BE2C (cell line): ENCODE data around the gene RTN4R.

Experiments
- DNase-seq: peaks from one replicate; pipeline ENCODE4 v3.0.0-alpha.2; 2020
- H3K27me3 ChIP-seq: fragments of 250-450 bp; sonication (Bioruptor Pico); 2 replicates; pipeline ENCODE4 v1.5.1; 2020; ENCODE audit warnings: mild to moderate bottlenecking
- H3K36me3 ChIP-seq: fragments of 250-450 bp; sonication (Bioruptor Pico); 2 replicates; pipeline ENCODE4 v1.5.1; 2020; ENCODE audit warnings: mild to moderate bottlenecking
- H3K4me1 ChIP-seq: fragments of 250-450 bp; sonication (Bioruptor Pico); 2 replicates; pipeline ENCODE4 v1.5.1; 2020
- H3K4me3 ChIP-seq: 2 replicates; pipeline ENCODE4 v1.5.1; 2011; ENCODE audit warnings: low read depth, low read length
- H3K9me3 ChIP-seq: fragments of 250-450 bp; sonication (Bioruptor Pico); 2 replicates; pipeline ENCODE4 v1.5.1; 2020
- TF ChIP-seq, protein P1 (sequence below): IDR thresholded peaks from 2 replicates; pipeline ENCODE4 v1.5.1; 2012; ENCODE audit warnings: mild to moderate bottlenecking, low read depth, low read length

Gene RTN4R

GRCh38 chr22:20243176-20243536 lies 25.0 kb downstream of the RTN4R start:
- Histone ChIP-seq H3K4me1 (peaks cover 63% of the 10 kb centered on the region), H3K36me3 (no peaks in the 10 kb centered on the region; the same call in 1 of the 2 replicates), H3K9me3 (no peaks in the 10 kb centered on the region), H3K4me3 (no peak overlapping the region; the same call in 1 of the 2 replicates), H3K27me3 (no peaks in the 10 kb centered on the region)
- no peak for DNase-seq
- TF ChIP-seq, protein P1, sequence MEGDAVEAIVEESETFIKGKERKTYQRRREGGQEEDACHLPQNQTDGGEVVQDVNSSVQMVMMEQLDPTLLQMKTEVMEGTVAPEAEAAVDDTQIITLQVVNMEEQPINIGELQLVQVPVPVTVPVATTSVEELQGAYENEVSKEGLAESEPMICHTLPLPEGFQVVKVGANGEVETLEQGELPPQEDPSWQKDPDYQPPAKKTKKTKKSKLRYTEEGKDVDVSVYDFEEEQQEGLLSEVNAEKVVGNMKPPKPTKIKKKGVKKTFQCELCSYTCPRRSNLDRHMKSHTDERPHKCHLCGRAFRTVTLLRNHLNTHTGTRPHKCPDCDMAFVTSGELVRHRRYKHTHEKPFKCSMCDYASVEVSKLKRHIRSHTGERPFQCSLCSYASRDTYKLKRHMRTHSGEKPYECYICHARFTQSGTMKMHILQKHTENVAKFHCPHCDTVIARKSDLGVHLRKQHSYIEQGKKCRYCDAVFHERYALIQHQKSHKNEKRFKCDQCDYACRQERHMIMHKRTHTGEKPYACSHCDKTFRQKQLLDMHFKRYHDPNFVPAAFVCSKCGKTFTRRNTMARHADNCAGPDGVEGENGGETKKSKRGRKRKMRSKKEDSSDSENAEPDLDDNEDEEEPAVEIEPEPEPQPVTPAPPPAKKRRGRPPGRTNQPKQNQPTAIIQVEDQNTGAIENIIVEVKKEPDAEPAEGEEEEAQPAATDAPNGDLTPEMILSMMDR = no peak

- H3K4me1 ChIP-seq = peaks cover 63% of the 10 kb centered on the region
- no peaks in the 10 kb centered on the region; the same call in 1 of the 2 replicates for H3K36me3 ChIP-seq
- no peaks in the 10 kb centered on the region for H3K27me3 ChIP-seq
- no peak overlapping the region for H3K4me3 ChIP-seq
- no peaks in the 10 kb centered on the region for H3K9me3 ChIP-seq
- TF ChIP-seq, protein P1 = no peak
- no peak for DNase-seq
Observed at GRCh38 chr22:20242393-20243175, 25.5 kb downstream of the RTN4R start.

DNA sequence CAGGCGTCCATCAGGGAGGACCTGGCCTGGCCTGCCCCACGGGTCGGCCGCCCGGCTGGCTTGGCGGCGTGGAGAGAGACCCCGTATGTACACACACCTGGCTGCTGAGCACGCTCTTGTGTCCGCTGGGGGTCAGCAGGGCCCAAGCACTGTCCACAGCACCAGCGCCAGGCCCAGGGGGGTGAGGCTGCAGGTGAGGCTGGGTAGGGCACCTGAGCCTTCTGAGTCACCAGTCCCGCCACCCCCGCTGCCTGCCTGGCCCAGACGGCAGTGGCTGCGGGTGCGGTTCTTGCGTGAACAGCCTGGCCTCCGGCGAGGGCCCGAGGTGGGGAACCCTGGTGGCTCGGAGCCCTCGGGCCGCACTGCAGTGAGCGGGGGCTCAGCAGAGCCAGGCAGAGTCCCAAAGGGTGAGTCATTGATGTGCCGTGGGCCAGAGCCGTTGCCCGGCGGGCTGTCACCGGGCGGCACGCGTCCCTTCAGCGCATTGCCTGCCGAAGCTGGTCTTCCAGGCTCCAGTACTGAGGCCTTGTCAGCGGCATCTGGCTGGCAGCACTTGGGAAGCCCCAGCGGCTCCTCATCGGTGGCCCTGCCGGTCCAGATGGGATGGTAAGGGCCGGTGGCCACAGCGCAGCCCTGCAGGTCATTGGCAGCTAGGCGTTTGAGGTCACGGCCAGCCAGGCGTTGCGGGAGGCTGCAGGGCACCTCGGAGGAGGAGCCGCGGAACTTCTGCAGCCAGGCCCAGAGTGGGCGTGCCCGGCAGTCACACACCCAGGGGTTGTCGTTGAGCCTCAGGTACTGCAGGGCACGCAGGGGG lies 26.3 kb downstream of the RTN4R start:
- Histone ChIP-seq H3K4me1 (peaks cover 60% of the 10 kb centered on the region), H3K36me3 (no peaks in the 10 kb centered on the region; the same call in 1 of the 2 replicates), H3K9me3 (no peaks in the 10 kb centered on the region), H3K4me3 (no peak overlapping the region), H3K27me3 (no peaks in the 10 kb centered on the region)
- TF ChIP-seq, protein P1 = no peak
- DNase-seq = no peak

GRCh38 chr22:20240900-20241299 lies 27.2 kb downstream of the RTN4R start:
- peaks cover 51% of the 10 kb centered on the region for H3K4me1 ChIP-seq
- no peaks in the 10 kb centered on the region for H3K27me3 ChIP-seq
- no peak overlapping the region for H3K4me3 ChIP-seq
- H3K36me3 ChIP-seq = no peaks in the 10 kb centered on the region; the same call in 1 of the 2 replicates
- TF ChIP-seq, protein P1 = no peak
- no peak for DNase-seq
- no peaks in the 10 kb centered on the region for H3K9me3 ChIP-seq

GRCh38 chr22:20240447-20240764 lies 27.7 kb downstream of the RTN4R start:
- Histone ChIP-seq H3K4me1 (peaks cover 46% of the 10 kb centered on the region), H3K9me3 (no peaks in the 10 kb centered on the region), H3K27me3 (no peaks in the 10 kb centered on the region), H3K4me3 (no peak overlapping the region), H3K36me3 (no peaks in the 10 kb centered on the region; the same call in 1 of the 2 replicates)
- peak; percentile 49 for DNase-seq
- TF ChIP-seq, protein P1 = no peak
